ENCODE results near the gene EXOC3L1.

The EXOC3L1 gene, protein sequence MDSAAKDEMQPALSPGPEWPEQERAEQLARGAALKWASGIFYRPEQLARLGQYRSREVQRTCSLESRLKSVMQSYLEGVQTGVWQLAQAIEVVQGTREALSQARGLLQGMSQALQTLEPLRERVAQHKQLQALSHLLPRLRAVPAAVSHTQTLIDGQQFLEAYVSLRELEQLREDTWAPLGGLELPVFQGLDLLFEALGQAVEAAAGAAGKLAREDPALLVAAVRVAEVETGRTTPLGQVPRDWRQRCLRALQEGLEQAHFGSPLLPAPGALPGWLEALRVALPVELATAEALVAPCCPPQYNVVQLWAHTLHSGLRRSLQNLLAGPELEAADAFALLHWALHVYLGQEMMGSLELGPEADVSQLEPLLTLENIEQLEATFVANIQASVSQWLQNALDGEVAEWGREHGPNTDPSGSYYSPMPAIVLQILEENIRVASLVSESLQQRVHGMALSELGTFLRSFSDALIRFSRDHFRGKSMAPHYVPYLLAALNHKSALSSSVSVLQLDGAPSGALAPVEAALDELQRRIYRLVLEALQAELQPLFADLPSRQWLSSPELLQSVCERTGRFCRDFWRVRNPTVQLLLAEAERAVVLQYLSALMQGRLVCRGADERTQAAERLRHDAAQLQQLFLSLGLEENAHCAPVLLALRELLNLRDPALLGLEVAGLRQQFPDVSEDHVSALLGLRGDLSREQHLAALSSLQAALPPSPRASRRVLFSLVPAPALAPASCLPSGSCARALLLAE

GRCh38 chr16:67190041-67190440, at the start of gene EXOC3L1:
Gene EXOC3L1, minus strand, starts transcription at chr16:67190136. Its CDS starts 460 bp downstream, at chr16:67189676.
- DNase-seq (ENCODE audit: low spot score): no peak

DNA sequence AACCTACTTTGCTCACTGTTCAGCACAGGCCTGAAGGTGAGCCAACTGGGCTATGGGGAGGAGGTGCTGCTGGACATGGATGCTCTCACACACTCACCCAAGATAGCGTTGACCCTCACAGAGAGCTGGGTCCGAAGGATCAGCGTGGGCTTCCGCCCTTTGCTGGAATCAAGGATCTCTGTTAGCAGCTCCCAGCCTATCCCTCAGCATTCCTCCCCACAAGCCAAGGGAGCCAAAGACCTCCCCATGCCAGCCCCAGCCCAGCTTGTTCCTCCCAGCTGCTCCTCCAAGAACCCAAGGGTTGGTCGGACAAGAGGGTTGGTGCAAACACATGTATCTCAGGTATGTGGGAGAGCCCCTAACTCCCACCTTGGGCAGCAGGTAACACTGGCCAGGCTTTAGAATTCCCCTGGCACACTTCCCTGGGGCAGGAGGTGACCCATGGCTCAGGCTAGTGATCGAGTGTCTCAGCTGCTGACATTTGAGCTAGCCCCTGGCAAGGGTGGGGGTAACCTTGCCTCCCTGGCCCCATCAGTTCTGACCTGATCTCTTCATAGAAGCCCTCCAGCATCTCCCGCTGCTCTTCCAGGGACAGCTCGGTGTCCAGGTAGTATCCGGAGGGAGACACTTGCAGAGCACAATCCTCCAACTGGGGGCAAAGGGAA, 49.0 kb upstream of the EXOC3L1 start:
- no peak for DNase-seq (ENCODE audit: low spot score)

DNA sequence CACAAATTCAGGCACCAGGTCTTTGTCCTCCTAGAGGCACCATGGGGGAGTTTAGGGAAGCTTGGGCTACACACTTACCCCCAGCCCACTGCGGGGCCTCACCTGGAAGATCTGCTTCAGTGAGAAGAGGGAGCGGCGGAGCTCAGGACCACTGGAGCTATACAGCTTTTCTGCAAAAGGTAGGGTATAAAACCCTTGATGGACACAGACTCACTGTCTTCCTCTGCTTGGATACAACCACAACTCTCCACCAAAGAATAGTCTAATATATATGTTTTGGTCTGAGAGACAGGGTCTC, 48.3 kb upstream of the EXOC3L1 start:
- DNase-seq (ENCODE audit: low spot score): no peak

GRCh38 chr16:67237396-67238277, 47.7 kb upstream of the EXOC3L1 start:
- DNase-seq (ENCODE audit: low spot score): no peak

DNA sequence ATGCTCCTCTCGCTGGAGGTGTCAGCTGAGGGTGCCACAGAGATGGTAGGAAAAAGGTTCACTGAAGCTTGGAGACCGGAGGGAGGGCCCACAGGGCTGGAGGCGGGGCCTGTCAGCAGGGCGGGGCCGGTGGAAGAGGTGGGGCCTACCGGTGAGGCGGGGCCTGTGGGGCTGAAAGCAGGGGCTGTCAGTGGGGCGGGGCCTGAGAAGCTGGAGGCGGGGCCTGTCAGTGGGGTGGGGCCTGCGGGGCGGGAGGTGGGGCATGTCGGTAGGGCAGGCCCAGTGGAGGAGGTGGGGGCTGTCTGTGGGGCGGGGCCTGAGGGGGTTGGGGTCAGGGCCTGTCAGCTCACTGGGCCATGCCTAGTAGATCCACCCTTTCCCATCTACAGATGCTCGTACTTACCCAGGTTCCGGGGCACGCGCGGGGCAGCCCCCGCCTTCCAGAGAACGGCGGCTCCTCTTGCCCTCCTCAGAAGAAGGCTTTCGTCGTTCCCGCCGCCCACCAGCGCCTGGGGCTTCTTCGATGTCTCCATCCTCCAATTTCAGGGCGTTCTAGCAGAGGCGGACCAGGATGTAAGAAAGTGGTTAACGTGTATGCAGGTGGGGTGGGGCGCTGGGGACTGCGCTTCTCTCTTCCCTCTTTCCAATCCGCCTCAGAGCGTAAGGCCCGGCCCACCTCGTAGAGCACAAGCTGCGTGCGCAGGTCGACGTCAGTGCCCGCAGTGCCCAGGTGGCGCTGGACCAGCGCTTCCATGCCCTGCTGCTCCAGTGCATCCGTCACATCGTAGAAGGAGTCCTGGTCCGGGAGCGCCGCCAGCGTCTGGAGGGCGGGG, 46.8 kb upstream of the EXOC3L1 start:
- no peak for DNase-seq (ENCODE audit: low spot score)

DNA sequence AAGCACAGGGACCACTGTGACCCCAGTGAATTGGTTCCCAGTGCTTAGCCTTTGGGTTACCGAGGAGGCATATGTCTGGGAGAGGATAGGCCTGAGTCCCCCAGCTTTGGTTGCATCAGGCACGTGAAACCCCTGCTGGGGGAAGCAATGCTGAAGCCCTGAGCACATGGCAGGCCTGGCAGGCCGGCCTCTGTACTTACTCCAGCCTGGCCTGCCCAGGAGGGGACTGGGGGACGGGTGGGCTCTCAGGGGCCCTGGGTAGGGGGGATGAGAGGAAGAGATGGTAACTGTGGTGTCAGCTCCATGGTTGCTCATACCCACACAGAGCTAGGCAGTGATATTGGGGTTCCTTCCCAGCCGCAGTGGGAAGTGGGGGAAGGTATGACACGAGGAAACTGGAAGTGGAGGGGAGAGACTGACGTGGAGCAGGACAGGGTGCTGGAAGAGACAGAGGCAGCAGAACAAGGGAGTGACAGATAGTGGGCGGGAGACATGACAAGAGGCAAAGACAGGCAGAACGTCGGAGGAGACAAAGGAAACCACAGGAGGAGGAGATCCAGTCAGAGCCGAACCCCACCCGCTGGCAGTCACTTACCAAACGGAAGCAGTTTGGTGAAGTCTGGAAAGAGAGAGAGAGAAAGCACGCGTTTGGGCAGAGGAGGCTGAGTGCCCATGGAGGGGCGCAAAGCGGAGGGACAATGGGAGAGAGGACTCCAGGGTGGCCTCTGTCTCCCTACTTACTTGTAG, 46.1 kb upstream of the EXOC3L1 start:
- no peak for DNase-seq (ENCODE audit: low spot score)

DNA sequence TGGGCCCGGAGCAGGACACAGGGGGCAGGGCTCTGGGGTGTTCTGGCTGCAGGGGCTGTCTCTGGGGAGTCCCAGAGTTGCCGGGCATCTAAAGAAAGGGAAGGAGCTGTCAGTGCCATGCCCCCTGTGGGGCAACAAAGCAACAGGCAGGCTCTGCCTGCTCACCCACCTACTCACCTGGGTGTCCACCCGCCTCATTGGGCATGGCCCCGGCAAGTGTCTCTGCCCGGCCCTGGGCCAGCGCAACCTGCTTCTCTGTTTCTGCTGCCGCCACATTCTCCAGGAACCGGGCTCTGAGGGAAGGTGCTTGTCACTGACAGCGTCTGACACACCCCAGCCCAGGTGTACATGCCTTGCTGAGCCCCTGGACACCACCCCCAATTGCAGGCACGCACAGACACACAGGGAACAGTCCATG, 44.3 kb upstream of the EXOC3L1 start:
- DNase-seq (ENCODE audit: low spot score): no peak

DNA sequence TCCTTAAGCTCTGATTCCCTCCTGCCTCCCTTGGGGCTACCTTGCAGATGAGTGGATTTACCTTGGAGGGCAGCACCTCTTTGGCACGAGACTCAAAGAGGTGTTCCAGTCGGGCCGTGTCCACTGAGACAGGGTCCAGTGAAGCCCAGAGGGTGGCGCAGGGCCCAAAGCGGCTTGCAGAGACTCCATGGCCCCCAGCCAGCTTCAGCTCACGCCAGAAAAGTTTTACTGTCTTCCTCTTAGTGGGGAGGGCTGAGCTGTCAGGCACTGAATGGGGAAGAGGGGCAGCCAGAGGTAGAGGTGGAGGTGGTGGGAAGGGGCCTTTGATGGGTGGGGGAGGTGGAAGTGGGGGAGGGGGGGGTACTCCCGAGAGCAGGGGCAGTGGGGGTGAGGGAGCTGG, 43.7 kb upstream of the EXOC3L1 start:
- no peak for DNase-seq (ENCODE audit: low spot score)

GRCh38 chr16:67230809-67231660, 41.1 kb upstream of the EXOC3L1 start:
- no peak for DNase-seq (ENCODE audit: low spot score)

DNA sequence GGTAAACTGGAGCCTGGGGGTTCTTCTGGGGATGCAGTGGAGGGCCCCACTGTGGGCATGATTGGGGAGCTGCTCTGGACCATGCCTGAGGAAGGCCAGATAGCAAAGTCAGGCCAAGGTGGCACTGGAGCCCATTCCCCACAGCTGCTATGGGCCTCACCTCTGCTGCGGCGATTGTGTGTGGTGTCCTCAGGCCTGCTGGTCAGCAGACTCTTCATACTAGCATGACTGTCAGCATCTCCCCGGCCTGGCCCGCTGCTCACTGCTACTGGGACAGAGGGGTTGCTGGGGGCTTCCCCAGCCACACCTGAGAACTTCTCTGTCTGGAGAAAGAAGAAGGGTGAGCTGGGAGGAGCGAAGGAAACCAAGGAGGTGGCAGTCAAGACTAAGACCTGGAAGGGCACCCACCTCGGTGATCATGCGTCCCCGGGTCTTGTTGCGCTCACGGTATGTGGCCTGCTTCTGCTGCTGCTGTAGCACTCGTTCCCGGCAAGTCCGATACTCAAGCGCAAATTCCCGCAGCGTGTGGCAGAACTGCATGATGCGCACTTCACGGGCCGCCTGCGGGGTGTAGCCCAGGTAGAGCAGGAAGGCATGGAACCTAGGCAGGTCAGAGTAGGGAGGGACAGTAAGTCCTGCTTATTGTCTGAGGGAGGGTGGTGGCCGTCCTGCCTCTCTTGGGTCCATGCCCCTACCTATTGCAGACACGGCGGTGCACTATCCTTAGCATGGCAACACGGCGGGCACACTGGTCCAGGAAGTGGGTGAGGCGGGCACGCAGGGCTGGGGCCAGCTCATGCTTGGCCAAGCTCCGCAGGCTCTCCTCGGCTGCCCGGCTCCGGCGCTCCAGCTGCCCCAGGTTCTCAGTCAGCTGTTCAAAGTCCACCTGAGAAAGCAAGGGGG, 40.2 kb upstream of the EXOC3L1 start:
- no peak for DNase-seq (ENCODE audit: low spot score)

DNA sequence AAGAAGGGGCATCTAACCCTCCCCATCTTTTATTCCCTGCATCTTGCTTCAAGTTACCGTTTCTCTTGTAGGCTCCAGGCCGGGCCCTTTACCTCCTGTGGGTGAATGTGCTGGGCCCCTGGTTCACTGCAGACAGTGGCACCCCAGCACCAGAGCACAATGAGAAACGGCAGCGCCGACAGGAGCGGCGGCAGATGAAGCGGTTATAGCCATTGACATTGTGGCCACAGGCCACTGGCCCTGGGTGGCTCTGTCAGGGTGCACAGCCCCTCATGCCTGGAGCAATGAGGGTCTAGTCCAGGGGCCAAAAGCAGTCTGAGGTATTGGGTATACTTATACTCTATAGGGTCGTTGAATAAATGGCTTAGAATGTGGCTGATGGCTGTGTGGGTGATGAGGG, 39.0 kb upstream of the EXOC3L1 start:
- no peak for DNase-seq (ENCODE audit: low spot score)

GRCh38 chr16:67228034-67228785, 38.3 kb upstream of the EXOC3L1 start:
- DNase-seq (ENCODE audit: low spot score): no peak

DNA sequence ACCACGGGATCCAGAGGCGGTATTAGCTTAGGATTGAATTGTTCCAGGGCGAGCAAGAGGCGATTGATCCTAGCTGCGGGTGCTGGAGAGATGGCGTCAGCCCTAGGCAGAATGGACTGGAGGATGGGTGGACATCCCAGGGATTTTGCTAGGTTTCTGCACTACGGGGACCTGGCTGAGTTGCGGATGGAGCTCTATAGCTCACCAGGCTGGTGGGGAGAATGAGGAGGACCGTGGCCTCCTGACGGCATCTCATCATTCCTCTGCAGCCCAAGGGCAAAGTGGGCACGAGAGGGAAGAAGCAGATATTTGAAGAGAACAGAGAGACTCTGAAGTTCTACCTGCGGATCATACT, 37.6 kb upstream of the EXOC3L1 start:
- DNase-seq (ENCODE audit: low spot score): no peak

GRCh38 chr16:67226804-67227566, 37.0 kb upstream of the EXOC3L1 start, which contains the start of gene TMEM208:
Gene TMEM208, plus strand, starts transcription at chr16:67227130. Its CDS starts 89 bp downstream, at chr16:67227219.
- DNase-seq (ENCODE audit: low spot score): peak; percentile 95

- DNase-seq (ENCODE audit: low spot score): no peak
These were observed 36.4 kb upstream of the EXOC3L1 start for GRCh38 chr16:67226295-67226803.

- DNase-seq (ENCODE audit: low spot score): no peak
These were observed 34.1 kb upstream of the EXOC3L1 start for GRCh38 chr16:67223992-67224391.
